GM19099 (cell line): Measurements from ENCODE around the gene GDA.

Experiments used
- POLR2A ChIP-seq: IDR thresholded peaks from 3 replicates; pipeline ENCODE4 v1.6.1; 2011; ENCODE audit warnings: low read depth; ENCODE audit not compliant: insufficient read length; ENCODE audit errors: extremely low read depth

Gene GDA

GRCh38 chr9:72149231-72149975 is at the start of gene GDA:
Gene GDA, plus strand, starts transcription at chr9:72149440. Its CDS starts 120 bp downstream, at chr9:72149560.
- no peak for TF ChIP-seq POLR2A

- no peak for TF ChIP-seq POLR2A
Measured at GRCh38 chr9:72102520-72102919, 46.7 kb upstream of the GDA start.

DNA sequence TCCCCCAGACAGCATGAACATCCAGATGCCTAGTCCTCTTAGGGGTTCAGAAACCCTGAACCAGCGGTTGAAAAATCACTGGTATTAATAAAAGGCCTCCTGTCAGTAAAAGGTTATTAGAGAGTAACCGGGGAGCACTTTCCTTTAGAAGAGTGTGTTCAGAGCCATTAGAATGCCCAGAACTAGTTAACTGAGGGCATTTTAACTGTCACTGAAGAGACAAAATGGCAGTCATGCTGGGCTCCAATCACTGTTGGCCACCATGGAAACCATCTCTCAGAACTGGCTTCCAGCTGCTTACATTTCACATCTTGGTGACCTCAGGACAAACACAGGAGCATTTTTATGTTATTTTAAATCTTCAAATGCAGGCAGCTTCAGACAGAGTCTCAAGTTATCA is 36.2 kb upstream of the GDA start:
- no peak for TF ChIP-seq POLR2A

DNA sequence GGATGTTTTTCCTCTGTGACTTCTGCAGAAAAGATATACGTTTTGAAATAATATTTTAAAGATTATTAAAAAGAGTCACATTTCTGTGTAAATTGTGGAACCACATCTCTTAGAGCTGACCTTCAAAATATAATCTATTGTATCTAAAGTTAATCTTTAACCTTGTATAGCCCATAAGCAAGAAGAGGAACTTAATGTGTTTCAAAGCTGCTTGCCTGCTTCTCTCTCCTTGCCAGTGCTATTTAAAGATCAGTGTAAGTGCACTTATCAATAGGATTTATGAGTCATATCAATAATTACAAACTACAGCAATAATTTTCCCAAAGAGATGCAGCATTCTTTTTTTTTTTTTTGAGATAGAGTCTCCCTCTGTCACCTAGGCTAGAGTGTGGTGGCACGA is 29.4 kb upstream of the GDA start:
- no peak for TF ChIP-seq POLR2A

- TF ChIP-seq POLR2A = no peak
Measured at GRCh38 chr9:72124947-72125346, 24.3 kb upstream of the GDA start.

DNA sequence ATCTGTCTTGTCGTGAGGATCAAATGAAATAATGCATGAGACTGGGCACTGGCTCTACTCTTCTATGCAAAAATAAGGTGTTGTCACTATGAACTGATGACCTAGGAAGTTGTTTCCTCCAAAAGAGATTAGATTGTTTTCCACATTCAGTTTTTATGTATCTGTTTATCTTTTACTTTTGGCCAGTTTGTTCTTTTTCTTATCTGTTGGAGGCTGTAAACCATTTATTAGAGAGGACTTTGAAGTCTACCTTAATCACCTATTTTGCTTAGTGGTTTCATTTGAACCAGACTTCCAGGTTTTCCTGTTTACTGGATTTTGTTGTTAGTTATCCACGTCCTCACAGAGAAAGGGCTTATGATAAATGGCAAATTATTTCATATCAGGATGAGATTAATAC is 21.5 kb upstream of the GDA start:
- no peak for TF ChIP-seq POLR2A

- TF ChIP-seq POLR2A = no peak
Measured at GRCh38 chr9:72128526-72128925, 20.7 kb upstream of the GDA start.

DNA sequence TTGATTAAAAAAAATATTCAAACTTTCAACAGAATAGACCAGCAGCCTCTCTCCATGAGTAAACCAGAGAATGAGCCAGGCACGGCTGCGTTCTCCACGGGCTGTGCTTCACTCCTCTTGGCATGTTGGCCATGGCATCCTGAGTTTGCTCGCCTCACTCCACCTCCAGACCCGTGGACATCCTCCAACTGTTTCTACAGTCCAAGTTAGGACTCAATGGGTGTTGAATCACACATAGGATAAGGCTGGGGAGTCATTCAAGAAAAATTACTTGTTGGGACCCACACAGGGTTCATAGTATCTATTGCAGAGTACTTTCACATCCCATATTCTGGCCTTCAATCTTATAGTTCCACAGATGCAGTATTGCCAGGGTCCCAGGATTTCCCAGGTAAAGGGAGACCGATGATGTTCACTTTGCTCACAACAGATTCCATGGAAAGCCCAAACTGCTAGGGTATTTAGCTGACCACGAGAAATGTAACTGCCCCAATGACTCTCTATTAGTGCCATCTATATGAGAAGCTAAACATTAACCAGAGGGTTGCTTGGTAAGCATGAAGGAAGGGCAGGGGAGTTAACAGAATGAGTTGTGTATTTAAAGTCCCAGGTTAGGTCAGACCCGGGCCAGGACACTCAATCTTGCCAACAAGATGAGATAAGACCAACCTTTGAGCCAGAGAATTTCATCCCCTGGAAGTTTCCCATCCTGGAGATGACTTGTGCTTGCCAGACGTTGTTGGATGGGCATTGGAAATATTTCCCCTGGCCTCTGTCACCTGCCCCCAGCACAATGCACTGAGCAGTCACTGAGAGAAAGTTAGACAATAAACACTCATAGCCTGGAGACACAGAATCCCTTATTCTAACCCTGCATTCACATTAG is 19.7 kb upstream of the GDA start:
- no peak for TF ChIP-seq POLR2A

DNA sequence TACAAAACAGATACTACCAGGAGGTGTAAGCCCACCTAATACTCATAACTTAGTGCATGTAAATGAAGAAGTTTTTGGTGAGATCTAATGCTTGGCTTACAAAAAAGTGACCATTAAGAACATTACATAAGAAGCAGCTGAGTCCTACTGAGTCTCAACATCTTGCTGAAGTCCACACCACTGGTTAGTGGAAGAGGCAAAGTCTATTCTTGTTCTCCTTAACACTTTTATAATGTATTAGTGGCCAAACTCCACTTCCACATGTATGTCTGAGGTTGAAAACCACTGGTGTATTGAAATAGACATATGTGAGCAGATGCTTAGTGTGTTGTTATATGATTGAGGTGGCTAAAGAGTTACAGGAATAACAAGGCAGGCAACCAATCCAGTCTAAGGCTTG is 18.9 kb upstream of the GDA start:
- TF ChIP-seq POLR2A = no peak

- no peak for TF ChIP-seq POLR2A
Measured at GRCh38 chr9:72131206-72131605, 18.0 kb upstream of the GDA start.

- no peak for TF ChIP-seq POLR2A
Measured at GRCh38 chr9:72132052-72132451, 17.2 kb upstream of the GDA start.

DNA sequence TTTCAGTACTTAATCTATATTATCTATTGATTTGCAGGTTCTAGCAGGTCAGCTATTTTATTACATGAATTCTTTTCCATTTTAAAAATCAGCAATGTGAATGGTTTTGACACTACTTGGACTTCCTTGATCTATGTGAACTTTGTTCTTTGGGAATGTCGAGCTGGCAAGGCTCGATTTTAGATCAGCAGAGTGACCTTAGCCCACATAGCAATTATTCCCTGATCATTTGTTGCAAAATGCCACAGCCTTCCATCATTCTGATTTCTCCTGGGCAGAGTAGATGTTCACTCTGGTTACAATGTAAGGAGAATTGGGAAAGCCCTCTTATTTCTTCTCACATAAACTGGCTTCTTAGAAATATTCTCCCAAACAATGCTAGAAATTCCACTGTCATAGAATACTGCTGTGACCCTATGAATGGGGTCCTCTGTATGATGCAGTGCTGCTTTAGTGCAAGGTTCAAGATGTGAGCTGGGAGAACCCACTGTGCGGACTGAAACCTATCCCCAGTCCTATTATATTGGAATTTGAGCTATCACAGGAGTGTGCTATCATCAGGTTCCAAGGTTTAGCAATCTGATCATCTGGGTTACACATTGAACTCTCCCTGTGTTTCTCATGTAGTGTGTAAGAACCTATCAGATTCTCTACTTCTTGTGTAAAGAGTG is 15.7 kb upstream of the GDA start:
- TF ChIP-seq POLR2A = no peak

GRCh38 chr9:72134801-72135200 is 14.4 kb upstream of the GDA start:
- TF ChIP-seq POLR2A = no peak

GRCh38 chr9:72137697-72138365 is 11.4 kb upstream of the GDA start:
- no peak for TF ChIP-seq POLR2A

DNA sequence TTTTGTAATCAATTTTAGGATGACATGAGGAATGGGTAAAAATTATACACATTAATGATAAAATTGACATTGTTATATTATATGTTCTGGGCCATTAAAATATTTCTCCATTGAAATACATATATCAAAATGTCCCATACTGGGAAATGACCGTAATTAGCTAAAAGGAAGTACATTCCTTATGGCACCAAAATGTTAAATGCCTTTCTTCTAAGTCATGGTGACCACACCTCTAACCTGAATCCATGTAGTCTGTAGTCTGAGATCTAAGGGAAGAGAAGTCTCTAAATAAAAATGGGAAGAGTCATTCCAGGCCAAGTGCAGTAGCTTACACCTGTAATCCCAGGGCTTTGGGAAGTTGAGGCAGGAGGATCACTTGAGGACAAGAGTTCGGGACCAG is 10.0 kb upstream of the GDA start:
- TF ChIP-seq POLR2A = no peak
